ENCODE results near the gene DCP2.

Gene DCP2

GRCh38 chr5:113005454-113005853, 28.9 kb downstream of the DCP2 start:
- H3K27me3 Mint-ChIP-seq = no peaks in the 10 kb centered on the region
- peaks cover 85% of the 10 kb centered on the region for H3K36me3 Mint-ChIP-seq (ENCODE audit: insufficient read depth)
- H3K27ac Mint-ChIP-seq = peak overlapping the region in 1 of 2 donors; percentile 13
- no peak overlapping the region for H3K4me3 Mint-ChIP-seq
- no peaks in the 10 kb centered on the region for H3K9me3 Mint-ChIP-seq
- ATAC-seq (replicated peaks) = no peak
- peaks cover 0 to 4% of the 10 kb centered on the region in 2 donors for H3K4me1 Mint-ChIP-seq (ENCODE audit: low read depth in 2 of 2)
- no peak for DNase-seq

GRCh38 chr5:113017881-113018635, 41.5 kb downstream of the DCP2 start:
- H3K27ac Mint-ChIP-seq = no peak overlapping the region
- peaks cover 27 to 59% of the 10 kb centered on the region in 2 donors for H3K4me1 Mint-ChIP-seq (ENCODE audit: low read depth in 2 of 2)
- no peaks in the 10 kb centered on the region for H3K9me3 Mint-ChIP-seq
- H3K36me3 Mint-ChIP-seq (ENCODE audit: insufficient read depth) = peaks cover 36% of the 10 kb centered on the region
- ATAC-seq (replicated peaks) = no peak
- H3K27me3 Mint-ChIP-seq = no peaks in the 10 kb centered on the region
- DNase-seq = no peak
- H3K4me3 Mint-ChIP-seq = no peak overlapping the region

- Mint-ChIP-seq H3K27me3 (no peaks in the 10 kb centered on the region), H3K4me1 (ENCODE audit: low read depth in 2 of 2) (peaks cover 33 to 56% of the 10 kb centered on the region in 2 donors), H3K36me3 (ENCODE audit: insufficient read depth) (peaks cover 25% of the 10 kb centered on the region), H3K4me3 (peak overlapping the region in 1 of 2 donors; percentile 47), H3K9me3 (no peaks in the 10 kb centered on the region), H3K27ac (peak overlapping the region in 1 of 2 donors; percentile 71)
- ATAC-seq (replicated peaks) (no peak), DNase-seq (no peak)
These were observed 44.1 kb downstream of the DCP2 start for GRCh38 chr5:113020461-113021273.

DNA sequence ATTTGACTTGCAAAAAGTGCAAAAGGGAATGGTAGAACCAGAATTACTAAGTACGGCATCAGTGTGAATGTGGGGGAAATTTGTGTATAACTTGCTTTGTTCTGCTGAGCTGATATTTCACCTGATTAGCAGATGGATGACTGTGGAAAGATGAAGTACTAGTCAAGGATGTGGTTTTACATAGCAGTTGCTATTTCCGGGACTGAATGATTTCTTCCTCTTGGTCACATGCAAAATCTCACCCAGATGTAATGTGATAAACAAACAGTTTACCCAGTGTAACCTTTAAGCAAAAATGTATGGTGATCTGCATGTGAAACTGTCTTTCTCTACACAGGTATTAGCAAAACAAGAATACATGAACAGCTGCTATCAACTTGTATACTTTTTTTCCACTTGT, 46.1 kb downstream of the DCP2 start:
- peaks cover 29 to 47% of the 10 kb centered on the region in 2 donors for H3K4me1 Mint-ChIP-seq (ENCODE audit: low read depth in 2 of 2)
- H3K4me3 Mint-ChIP-seq = peak overlapping the region; percentile 50 to 71
- DNase-seq = peak; percentile 4 to 23 (median 10)
- H3K36me3 Mint-ChIP-seq (ENCODE audit: insufficient read depth) = peaks cover 25% of the 10 kb centered on the region
- no peaks in the 10 kb centered on the region for H3K9me3 Mint-ChIP-seq
- H3K27ac Mint-ChIP-seq = peak overlapping the region; percentile 80 to 88
- H3K27me3 Mint-ChIP-seq = no peaks in the 10 kb centered on the region
- peak; percentile 96 for ATAC-seq (replicated peaks)

DNA sequence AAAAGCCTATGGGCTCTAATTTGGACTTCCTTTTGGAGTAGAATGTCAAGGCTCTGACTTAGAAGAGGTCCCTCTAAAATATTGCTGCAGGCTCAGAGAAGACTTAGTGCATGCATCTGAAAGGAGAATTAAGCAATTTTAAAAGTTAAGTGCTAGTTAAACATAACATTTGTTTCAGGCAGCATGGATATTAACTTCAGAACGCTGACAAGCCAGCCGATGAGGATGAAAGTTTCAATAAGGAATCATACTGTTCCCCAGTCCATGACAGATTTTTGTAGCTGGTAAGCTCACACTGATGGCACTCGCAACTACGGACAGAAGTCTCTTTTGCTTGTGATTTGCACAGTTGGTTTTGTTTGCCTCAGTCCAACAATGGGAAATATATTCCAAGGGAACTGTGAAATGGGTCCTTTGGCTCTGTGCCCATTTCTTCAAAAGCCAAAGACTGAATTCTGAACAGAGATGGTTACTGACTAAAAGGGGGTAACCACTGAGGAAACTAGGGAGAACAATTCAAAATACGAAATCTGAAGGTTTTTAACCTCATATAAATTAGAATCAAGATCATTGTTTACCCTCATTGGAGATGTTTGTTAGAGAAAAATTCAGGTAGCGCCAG, 47.6 kb downstream of the DCP2 start:
- H3K4me1 Mint-ChIP-seq (ENCODE audit: low read depth in 2 of 2) = peaks cover 27 to 34% of the 10 kb centered on the region in 2 donors
- no peaks in the 10 kb centered on the region for H3K27me3 Mint-ChIP-seq
- DNase-seq (no peak), ATAC-seq (replicated peaks) (no peak)
- no peaks in the 10 kb centered on the region for H3K9me3 Mint-ChIP-seq
- H3K4me3 Mint-ChIP-seq = no peak overlapping the region
- H3K36me3 Mint-ChIP-seq (ENCODE audit: insufficient read depth) = peaks cover 29% of the 10 kb centered on the region
- H3K27ac Mint-ChIP-seq = peak overlapping the region; percentile 80 to 88

GRCh38 chr5:113025596-113025995, 49.0 kb downstream of the DCP2 start:
- H3K36me3 Mint-ChIP-seq (ENCODE audit: insufficient read depth) = peaks cover 26% of the 10 kb centered on the region
- H3K4me3 Mint-ChIP-seq = no peak overlapping the region
- H3K27ac Mint-ChIP-seq = no peak overlapping the region
- H3K27me3 Mint-ChIP-seq = no peaks in the 10 kb centered on the region
- no peak for ATAC-seq (replicated peaks)
- H3K9me3 Mint-ChIP-seq = no peaks in the 10 kb centered on the region
- peaks cover 24 to 28% of the 10 kb centered on the region in 2 donors for H3K4me1 Mint-ChIP-seq (ENCODE audit: low read depth in 2 of 2)
- DNase-seq = no peak

- ATAC-seq (replicated peaks) (no peak), DNase-seq (no peak)
- H3K4me3 Mint-ChIP-seq = no peak overlapping the region
- H3K9me3 Mint-ChIP-seq = no peaks in the 10 kb centered on the region
- H3K36me3 Mint-ChIP-seq (ENCODE audit: insufficient read depth) = peaks cover 20% of the 10 kb centered on the region
- H3K27me3 Mint-ChIP-seq = no peaks in the 10 kb centered on the region
- H3K27ac Mint-ChIP-seq = no peak overlapping the region
- H3K4me1 Mint-ChIP-seq (ENCODE audit: low read depth in 2 of 2) = peaks cover 20 to 22% of the 10 kb centered on the region in 2 donors
These were observed 49.6 kb downstream of the DCP2 start for GRCh38 chr5:113026211-113026610.

GRCh38 chr5:113027015-113027414, 50.4 kb downstream of the DCP2 start:
- Mint-ChIP-seq H3K27me3 (no peaks in the 10 kb centered on the region), H3K27ac (no peak overlapping the region), H3K9me3 (no peaks in the 10 kb centered on the region), H3K36me3 (ENCODE audit: insufficient read depth) (peaks cover 17% of the 10 kb centered on the region), H3K4me3 (no peak overlapping the region), H3K4me1 (ENCODE audit: low read depth in 2 of 2) (peaks cover 15 to 17% of the 10 kb centered on the region in 2 donors)
- no peak for ATAC-seq (replicated peaks)
- DNase-seq = no peak

DNA sequence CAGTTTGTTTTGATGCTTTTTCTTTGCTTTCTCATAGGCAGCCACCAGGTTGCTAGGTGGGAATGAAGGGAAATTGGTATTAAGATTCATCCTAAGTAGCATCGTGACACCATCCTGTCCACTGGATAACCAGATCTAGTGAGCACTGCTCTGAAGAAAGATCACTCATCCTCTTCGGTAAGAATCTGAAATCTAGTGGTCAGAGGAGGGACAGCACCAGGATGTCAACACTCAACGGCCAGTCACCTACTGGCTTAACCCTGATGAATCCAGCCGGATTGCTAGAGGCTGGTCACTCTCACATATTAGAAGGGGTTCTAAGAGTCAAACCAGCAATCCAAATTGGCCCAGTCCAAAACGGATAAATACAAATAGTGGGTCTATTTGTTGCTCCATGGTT, 50.8 kb downstream of the DCP2 start:
- Mint-ChIP-seq H3K27ac (no peak overlapping the region), H3K4me1 (ENCODE audit: low read depth in 2 of 2) (peaks cover 12 to 15% of the 10 kb centered on the region in 2 donors), H3K9me3 (no peaks in the 10 kb centered on the region), H3K36me3 (ENCODE audit: insufficient read depth) (peaks cover 17% of the 10 kb centered on the region), H3K4me3 (no peak overlapping the region), H3K27me3 (no peaks in the 10 kb centered on the region)
- ATAC-seq (replicated peaks) (no peak), DNase-seq (no peak)

GRCh38 chr5:113029614-113030013, 53.0 kb downstream of the DCP2 start:
- peaks cover 17% of the 10 kb centered on the region for H3K36me3 Mint-ChIP-seq (ENCODE audit: insufficient read depth)
- H3K4me1 Mint-ChIP-seq (ENCODE audit: low read depth in 2 of 2) = peaks cover 5 to 8% of the 10 kb centered on the region in 2 donors
- DNase-seq (no peak), ATAC-seq (replicated peaks) (no peak)
- H3K4me3 Mint-ChIP-seq = no peak overlapping the region
- H3K27me3 Mint-ChIP-seq = no peaks in the 10 kb centered on the region
- peak overlapping the region in 1 of 2 donors; percentile 23 for H3K27ac Mint-ChIP-seq
- H3K9me3 Mint-ChIP-seq = no peaks in the 10 kb centered on the region

DNA sequence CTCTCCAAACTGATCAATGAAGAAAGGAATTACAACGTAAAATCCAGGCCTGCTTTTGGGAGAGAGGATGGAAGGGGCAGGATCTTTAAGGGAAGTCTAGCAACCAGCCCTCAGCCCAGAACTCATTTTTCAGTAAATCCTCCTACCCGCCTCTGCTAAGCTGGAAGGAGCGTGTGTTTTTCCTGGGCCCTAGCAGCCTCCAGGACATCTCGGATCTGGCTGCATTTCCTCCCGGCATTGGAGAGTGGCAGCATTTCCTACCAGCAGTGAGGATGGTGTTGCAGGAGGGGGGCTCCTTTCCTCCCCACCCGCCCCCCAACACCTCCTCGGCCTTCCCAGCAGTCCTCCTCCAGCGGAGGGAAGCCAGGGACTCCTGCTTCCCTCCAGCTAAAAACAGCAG, 54.5 kb downstream of the DCP2 start:
- Mint-ChIP-seq H3K27ac (peak overlapping the region in 1 of 2 donors; percentile 25), H3K27me3 (no peaks in the 10 kb centered on the region), H3K4me3 (no peak overlapping the region), H3K36me3 (ENCODE audit: insufficient read depth) (peaks cover 9% of the 10 kb centered on the region), H3K4me1 (ENCODE audit: low read depth in 2 of 2) (peaks cover 9 to 18% of the 10 kb centered on the region in 2 donors), H3K9me3 (no peaks in the 10 kb centered on the region)
- ATAC-seq (replicated peaks) = no peak
- DNase-seq = no peak

- DNase-seq (no peak), ATAC-seq (replicated peaks) (no peak)
- H3K9me3 Mint-ChIP-seq = no peaks in the 10 kb centered on the region
- peaks cover 9 to 18% of the 10 kb centered on the region in 2 donors for H3K4me1 Mint-ChIP-seq (ENCODE audit: low read depth in 2 of 2)
- H3K27me3 Mint-ChIP-seq = no peaks in the 10 kb centered on the region
- H3K4me3 Mint-ChIP-seq = no peak overlapping the region
- H3K36me3 Mint-ChIP-seq (ENCODE audit: insufficient read depth) = peaks cover 6% of the 10 kb centered on the region
- H3K27ac Mint-ChIP-seq = peak overlapping the region in 1 of 2 donors; percentile 25
These were observed 55.0 kb downstream of the DCP2 start for GRCh38 chr5:113031557-113031956.

DNA sequence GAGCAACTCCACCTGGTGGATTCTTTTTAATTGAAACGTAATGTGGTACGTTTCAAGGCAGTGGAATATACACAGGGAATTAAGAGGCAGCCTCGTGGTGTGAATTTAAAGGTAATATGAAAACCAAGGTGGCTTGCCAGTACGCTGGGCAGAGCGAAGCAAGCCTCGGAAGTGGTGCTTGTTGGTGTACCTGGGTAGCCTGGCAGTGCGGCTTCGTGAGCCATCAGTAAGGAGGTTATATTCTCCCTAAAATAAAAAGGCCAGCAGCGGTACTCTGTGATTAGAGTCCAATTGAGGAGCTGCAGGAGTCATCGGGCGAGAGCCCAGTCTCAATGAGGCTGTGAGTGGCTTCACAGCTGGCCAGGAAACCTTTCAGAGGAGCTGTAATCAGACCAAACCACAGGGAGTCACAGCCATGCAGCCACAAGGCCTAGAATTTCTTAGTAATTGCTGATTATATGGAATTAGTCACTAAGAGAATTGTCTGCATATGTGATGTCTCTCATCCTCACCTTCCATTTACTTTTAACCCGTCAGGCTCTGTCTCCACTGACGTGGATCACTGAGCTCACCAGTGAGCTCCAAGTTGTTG, 57.7 kb downstream of the DCP2 start:
- Mint-ChIP-seq H3K36me3 (ENCODE audit: insufficient read depth) (no peaks in the 10 kb centered on the region), H3K9me3 (no peaks in the 10 kb centered on the region), H3K27ac (no peak overlapping the region), H3K4me1 (ENCODE audit: low read depth in 2 of 2) (peaks cover 9 to 18% of the 10 kb centered on the region in 2 donors), H3K4me3 (no peak overlapping the region), H3K27me3 (no peaks in the 10 kb centered on the region)
- ATAC-seq (replicated peaks) (no peak), DNase-seq (no peak)

Measured in effector memory CD8-positive, alpha-beta T cell (primary cell).